HG03521 (cell line): ENCODE measurements around the gene ATAD2B.

Source experiments
- ATAC-seq: cut with Tn5 transposase; IDR thresholded peaks from one replicate; pipeline ENCODE4 v1.9.1; 2021; ENCODE audit warnings: mild to moderate bottlenecking, moderate library complexity; ENCODE audit not compliant: unreplicated experiment

Gene ATAD2B

GRCh38 chr2:23915327-23915726, 11.6 kb downstream of the ATAD2B start:
- no peak for ATAC-seq

GRCh38 chr2:23912054-23912453, 14.9 kb downstream of the ATAD2B start:
- no peak for ATAC-seq

GRCh38 chr2:23905155-23905554, 21.8 kb downstream of the ATAD2B start:
- ATAC-seq, result no peak

- no peak for ATAC-seq
These were observed 22.2 kb downstream of the ATAD2B start for GRCh38 chr2:23904692-23905091.

- no peak for ATAC-seq
These were observed 22.7 kb downstream of the ATAD2B start for GRCh38 chr2:23904215-23904614.

- no peak for ATAC-seq
These were observed 23.9 kb downstream of the ATAD2B start for GRCh38 chr2:23903034-23903433.

GRCh38 chr2:23901966-23902846, 24.7 kb downstream of the ATAD2B start:
- ATAC-seq, result no peak

- no peak for ATAC-seq
These were observed 26.2 kb downstream of the ATAD2B start for GRCh38 chr2:23900541-23901322.

GRCh38 chr2:23900133-23900532, 26.8 kb downstream of the ATAD2B start:
- no peak for ATAC-seq

- ATAC-seq, result no peak
These were observed 55.7 kb downstream of the ATAD2B start for GRCh38 chr2:23871206-23871605.

- ATAC-seq, result no peak
These were observed 59.5 kb downstream of the ATAD2B start for GRCh38 chr2:23867449-23867848.

- no peak for ATAC-seq
These were observed 64.1 kb downstream of the ATAD2B start for GRCh38 chr2:23862716-23863426.

- no peak for ATAC-seq
These were observed 65.0 kb downstream of the ATAD2B start for GRCh38 chr2:23861952-23862351.

GRCh38 chr2:23859983-23860382, 66.9 kb downstream of the ATAD2B start:
- ATAC-seq, result no peak

- no peak for ATAC-seq
These were observed 67.7 kb downstream of the ATAD2B start for GRCh38 chr2:23859234-23859633.

- ATAC-seq, result peak; percentile 76
These were observed 76.2 kb downstream of the ATAD2B start for GRCh38 chr2:23850564-23851256.

- no peak for ATAC-seq
These were observed 82.0 kb downstream of the ATAD2B start for GRCh38 chr2:23844905-23845304.

GRCh38 chr2:23843051-23843976, 83.6 kb downstream of the ATAD2B start:
- no peak for ATAC-seq

GRCh38 chr2:23839919-23840578, 86.9 kb downstream of the ATAD2B start:
- no peak for ATAC-seq
